ENCODE measurements around the gene PKD2.
A peak's percentile ranks its signal among the peaks of the same experiment; 100 is the strongest.
"Not testable (repeated sequence)": the region's sequence is repeated elsewhere in the genome, so short reads cannot be mapped to it uniquely, and the experiment has no call there.

The PKD2 gene

GRCh38 chr4:87986508-87986907 is 20.9 kb upstream of the PKD2 start:
- no peak for DNase-seq (ENCODE audit: low spot score)

GRCh38 chr4:87989765-87990164 is 17.7 kb upstream of the PKD2 start:
- no peak for DNase-seq (ENCODE audit: low spot score)

- DNase-seq (ENCODE audit: low spot score), result no peak
Observed at GRCh38 chr4:87995435-87995834, 12.0 kb upstream of the PKD2 start.

- DNase-seq (ENCODE audit: low spot score), result not testable (repeated sequence)
Observed at GRCh38 chr4:87999191-87999691, 8.2 kb upstream of the PKD2 start.

- DNase-seq (ENCODE audit: low spot score), result no peak
Observed at GRCh38 chr4:88001871-88002270, 5.6 kb upstream of the PKD2 start.

GRCh38 chr4:88002786-88003185 is 4.6 kb upstream of the PKD2 start:
- DNase-seq (ENCODE audit: low spot score), result no peak

GRCh38 chr4:88003261-88003660 is 4.2 kb upstream of the PKD2 start:
- no peak for DNase-seq (ENCODE audit: low spot score)

- no peak for DNase-seq (ENCODE audit: low spot score)
Observed at GRCh38 chr4:88005076-88005475, 2.4 kb upstream of the PKD2 start.

GRCh38 chr4:88005946-88006345 is 1.5 kb upstream of the PKD2 start:
- DNase-seq (ENCODE audit: low spot score), result no peak

GRCh38 chr4:88006956-88007303 is 505 bp upstream of the PKD2 start:
- DNase-seq (ENCODE audit: low spot score), result no peak

GRCh38 chr4:88008122-88008742 is 797 bp downstream of the PKD2 start:
- peak; percentile 39 for DNase-seq (ENCODE audit: low spot score)

GRCh38 chr4:88008743-88009171 is 1.3 kb downstream of the PKD2 start:
- no peak for DNase-seq (ENCODE audit: low spot score)

- no peak for DNase-seq (ENCODE audit: low spot score)
Observed at GRCh38 chr4:88009871-88010270, 2.4 kb downstream of the PKD2 start.

GRCh38 chr4:88010966-88011365 is 3.5 kb downstream of the PKD2 start:
- no peak for DNase-seq (ENCODE audit: low spot score)

- DNase-seq (ENCODE audit: low spot score), result no peak
Observed at GRCh38 chr4:88012647-88013046, 5.2 kb downstream of the PKD2 start.

- DNase-seq (ENCODE audit: low spot score), result no peak
Observed at GRCh38 chr4:88014386-88014905, 7.0 kb downstream of the PKD2 start.

GRCh38 chr4:88015659-88016295 is 8.3 kb downstream of the PKD2 start:
- DNase-seq (ENCODE audit: low spot score), result no peak

- DNase-seq (ENCODE audit: low spot score), result no peak
Observed at GRCh38 chr4:88017516-88018297, 10.3 kb downstream of the PKD2 start.

- DNase-seq (ENCODE audit: low spot score), result no peak
Observed at GRCh38 chr4:88018466-88018865, 11.0 kb downstream of the PKD2 start.

GRCh38 chr4:88021824-88022223 is 14.4 kb downstream of the PKD2 start:
- no peak for DNase-seq (ENCODE audit: low spot score)

GRCh38 chr4:88022289-88022688 is 14.9 kb downstream of the PKD2 start:
- no peak for DNase-seq (ENCODE audit: low spot score)

- DNase-seq (ENCODE audit: low spot score), result not testable (repeated sequence)
Observed at GRCh38 chr4:88025868-88026661, 18.6 kb downstream of the PKD2 start.
